GM23338 (cell line): Measurements from ENCODE around the gene RPTOR. TPM values are rescaled to one million over a fixed set of nuclear protein-coding genes. Genes with fewer than 3 reads are reported as not detected.

Source experiments
- ATAC-seq: fragments of 200-7000 bp; cut with Tn5 transposase; 3 replicates; pipeline ENCODE4 v1.9.1; 2020
- DNase-seq: peaks from one replicate; pipeline ENCODE4 v3.0.0-alpha.2; 2015; ENCODE audit warnings: low spot score
- H2AFZ ChIP-seq: fragments of 200-600 bp; sonication (generic); 2 replicates; pipeline ENCODE4 v1.8.0; 2016; ENCODE audit warnings: antibody characterized with exemption, mild to moderate bottlenecking, moderate library complexity
- H3F3A ChIP-seq: fragments of 200-600 bp; sonication (generic); replicated peaks from 2 replicates; pipeline ENCODE4 v1.8.0; 2017; ENCODE audit warnings: antibody characterized with exemption, mixed run types, low read depth
- H3K27ac ChIP-seq: fragments of 200-600 bp; sonication (generic); 2 replicates; pipeline ENCODE4 v1.6.1; 2016; ENCODE audit warnings: low read depth
- H3K27me3 ChIP-seq: fragments of 200-600 bp; sonication (generic); 2 replicates; pipeline ENCODE4 v1.8.0; 2016; ENCODE audit warnings: mild to moderate bottlenecking, mixed run types, moderate library complexity; ENCODE audit not compliant: insufficient read depth
- H3K36me3 ChIP-seq: fragments of 200-600 bp; sonication (generic); 2 replicates; pipeline ENCODE4 v1.8.0; 2016; ENCODE audit warnings: mild to moderate bottlenecking; ENCODE audit not compliant: insufficient read depth
- H3K4me1 ChIP-seq: fragments of 200-600 bp; sonication (generic); 2 replicates; pipeline ENCODE4 v1.8.0; 2016; ENCODE audit warnings: mild to moderate bottlenecking, moderate library complexity; ENCODE audit not compliant: insufficient read depth
- H3K4me2 ChIP-seq: fragments of 200-600 bp; sonication (generic); 2 replicates; pipeline ENCODE4 v1.7.1; 2017; ENCODE audit warnings: mixed run types
- H3K4me3 ChIP-seq: fragments of 200-600 bp; sonication (generic); 2 replicates; pipeline ENCODE4 v1.6.1; 2016; ENCODE audit warnings: mixed run types
- H3K79me2 ChIP-seq: fragments of 200-600 bp; sonication (generic); replicated peaks from 2 replicates; pipeline ENCODE4 v1.8.0; 2017; ENCODE audit warnings: mild to moderate bottlenecking; ENCODE audit not compliant: insufficient read depth
- H3K9me2 ChIP-seq: fragments of 200-600 bp; sonication (generic); 2 replicates; pipeline ENCODE4 v1.8.0; 2017; ENCODE audit not compliant: insufficient read depth
- H4K20me1 ChIP-seq: fragments of 200-600 bp; sonication (generic); replicated peaks from 2 replicates; pipeline ENCODE4 v1.8.0; 2017; ENCODE audit warnings: mild to moderate bottlenecking; ENCODE audit not compliant: insufficient read depth
- H3K27ac Mint-ChIP-seq: 2 replicates; pipeline ENCODE4 v1.8.0; 2020; ENCODE audit warnings: inconsistent platforms, mild to moderate bottlenecking, moderate library complexity, mixed read lengths
- H3K27me3 Mint-ChIP-seq: 3 replicates; pipeline ENCODE4 v1.8.0; 2022; ENCODE audit warnings: low read depth, mild to moderate bottlenecking, moderate library complexity, mixed read lengths, inconsistent platforms; ENCODE audit not compliant: insufficient read depth, poor library complexity
- H3K36me3 Mint-ChIP-seq: 3 replicates; pipeline ENCODE4 v1.8.0; 2021; ENCODE audit warnings: low read depth, mild to moderate bottlenecking, inconsistent platforms, moderate library complexity, mixed read lengths
- H3K4me1 Mint-ChIP-seq: 3 replicates; pipeline ENCODE4 v1.8.0; 2020; ENCODE audit warnings: mild to moderate bottlenecking, inconsistent platforms, mixed read lengths
- H3K4me3 Mint-ChIP-seq: 3 replicates; pipeline ENCODE4 v1.8.0; 2021; ENCODE audit warnings: moderate library complexity, mild to moderate bottlenecking, inconsistent platforms, mixed read lengths
- H3K9me3 Mint-ChIP-seq: 3 replicates; pipeline ENCODE4 v1.8.0; 2020; ENCODE audit warnings: moderate library complexity, mild to moderate bottlenecking, inconsistent platforms, mixed read lengths
- CREB1 ChIP-seq: fragments of 250-450 bp; sonication (Bioruptor Pico); IDR thresholded peaks from 2 replicates; pipeline ENCODE4 v1.5.0; 2020; ENCODE audit warnings: low read depth, mild to moderate bottlenecking, moderate library complexity
- EZH2 ChIP-seq: fragments of 200-600 bp; sonication (generic); IDR thresholded peaks from one replicate; pipeline ENCODE4 v1.8.0; 2017; ENCODE audit warnings: antibody characterized with exemption, mild to moderate bottlenecking, low read depth; ENCODE audit not compliant: unreplicated experiment
- JUNB ChIP-seq: IDR thresholded peaks from one replicate; pipeline ENCODE4 v1.6.1; 2016; ENCODE audit warnings: antibody characterized with exemption; ENCODE audit not compliant: unreplicated experiment
- STAT1 ChIP-seq: IDR thresholded peaks from one replicate; pipeline ENCODE4 v1.6.1; 2016; ENCODE audit warnings: antibody characterized with exemption; ENCODE audit not compliant: unreplicated experiment
- ZNF114 ChIP-seq: fragments of 250-450 bp; sonication (Bioruptor Pico); IDR thresholded peaks from 2 replicates; pipeline ENCODE4 v1.5.0; 2020; ENCODE audit warnings: mild to moderate bottlenecking, moderate library complexity
- ZNF331 ChIP-seq: fragments of 250-450 bp; sonication (Bioruptor Pico); IDR thresholded peaks from 2 replicates; pipeline ENCODE4 v1.5.0; 2020; ENCODE audit warnings: low read depth, mild to moderate bottlenecking, moderate library complexity
- polyA plus RNA-seq: library from polyadenylated mRNA; unstranded; fragments of >200 nt; fragmentation: Nextera tagmentation; extraction: Ambion mirVana; gene quantifications from 2 replicates; pipeline ENCODE4 v1.2.1, GENCODE V29; 2016
- total RNA-seq: library from RNA; depleted of rRNA; stranded (reverse); fragments of >200 nt; shearing (Covaris generic); gene quantifications from 2 replicates; pipeline ENCODE4 v1.2.3, GENCODE V29; 2014
- TF ChIP-seq, protein P1 (sequence below): IDR thresholded peaks from 2 replicates; pipeline ENCODE4 v1.6.1; 2016; ENCODE audit warnings: antibody characterized with exemption
- TF ChIP-seq, protein P2 (sequence below): IDR thresholded peaks from one replicate; pipeline ENCODE4 v1.6.1; 2018; ENCODE audit warnings: antibody characterized with exemption; ENCODE audit not compliant: unreplicated experiment

Gene RPTOR
- total and polyA plus RNA-seq, 2 experiments from 2014 or later, result 9.5 to 38.0 TPM

DNA sequence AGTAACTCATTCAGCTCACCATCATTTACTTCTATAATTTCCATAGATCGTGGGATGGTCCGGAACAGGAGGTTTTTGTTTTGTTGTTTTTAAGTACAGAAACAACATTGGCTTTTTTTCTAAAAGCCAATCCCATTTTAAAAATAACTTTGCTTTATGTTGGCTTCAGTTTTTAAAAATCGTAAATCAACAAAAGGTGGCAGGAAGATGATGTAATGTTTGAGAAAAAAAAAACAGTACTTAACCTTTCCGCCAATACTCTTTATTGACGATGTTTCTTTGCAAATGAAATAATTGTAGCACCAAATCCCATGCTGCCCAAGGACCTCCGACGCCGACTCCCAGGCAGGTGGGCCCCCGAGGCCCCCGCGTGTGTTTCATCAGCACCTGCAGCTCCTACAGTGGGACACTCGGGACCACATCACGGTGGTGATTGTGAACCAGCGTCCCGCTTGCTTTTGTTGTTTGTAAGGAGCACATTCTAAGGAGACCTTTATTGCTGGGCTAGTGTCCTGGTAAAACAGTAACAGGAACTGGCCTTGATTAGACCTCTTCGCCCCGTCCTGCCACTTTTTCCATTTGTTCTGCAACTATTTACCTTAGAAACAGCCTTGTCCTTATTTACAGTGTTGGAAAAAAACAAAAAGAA is 306.8 kb downstream of the RPTOR start:
- peaks cover 11% of the 10 kb centered on the region for H3K36me3 Mint-ChIP-seq
- no peak overlapping the region for H3K4me2 ChIP-seq
- H3F3A ChIP-seq, result no peaks in the 10 kb centered on the region

DNA sequence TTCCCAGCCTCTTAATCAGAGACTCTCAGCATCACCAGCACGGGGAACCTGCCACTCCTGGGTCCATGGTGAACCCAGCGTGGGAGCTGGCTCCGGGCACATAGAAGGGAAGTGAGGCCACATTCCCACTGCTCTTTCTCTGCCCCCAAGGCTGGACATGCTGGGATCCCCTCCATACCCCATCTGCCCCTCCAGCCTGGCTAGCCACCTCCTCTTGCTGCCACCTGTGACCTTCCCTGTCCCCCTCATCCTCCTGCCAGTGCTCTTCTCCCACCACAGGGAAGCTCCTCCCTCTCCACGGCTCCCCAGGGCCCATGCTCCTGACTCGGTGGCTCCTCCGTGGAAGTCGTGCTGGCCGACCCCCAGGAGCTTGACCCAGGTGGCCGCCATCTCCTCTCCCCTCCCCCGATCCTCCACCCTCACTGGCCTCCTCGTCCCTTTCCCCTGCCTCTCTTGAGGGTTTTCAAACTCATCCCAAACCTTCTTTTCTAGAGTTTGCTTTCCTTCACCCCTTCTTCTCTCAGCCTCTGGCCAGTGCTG is 307.9 kb downstream of the RPTOR start:
- H3K4me1 Mint-ChIP-seq, result peaks cover 21% of the 10 kb centered on the region
- TF ChIP-seq EZH2, result no peak
- TF ChIP-seq, protein P1, sequence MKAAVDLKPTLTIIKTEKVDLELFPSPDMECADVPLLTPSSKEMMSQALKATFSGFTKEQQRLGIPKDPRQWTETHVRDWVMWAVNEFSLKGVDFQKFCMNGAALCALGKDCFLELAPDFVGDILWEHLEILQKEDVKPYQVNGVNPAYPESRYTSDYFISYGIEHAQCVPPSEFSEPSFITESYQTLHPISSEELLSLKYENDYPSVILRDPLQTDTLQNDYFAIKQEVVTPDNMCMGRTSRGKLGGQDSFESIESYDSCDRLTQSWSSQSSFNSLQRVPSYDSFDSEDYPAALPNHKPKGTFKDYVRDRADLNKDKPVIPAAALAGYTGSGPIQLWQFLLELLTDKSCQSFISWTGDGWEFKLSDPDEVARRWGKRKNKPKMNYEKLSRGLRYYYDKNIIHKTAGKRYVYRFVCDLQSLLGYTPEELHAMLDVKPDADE, result no peak
- TF ChIP-seq JUNB, result no peak
- TF ChIP-seq STAT1, result no peak

More for the DNA sequence above, 306.8 kb downstream of the RPTOR start:
- no peaks in the 10 kb centered on the region for H4K20me1 ChIP-seq
- Mint-ChIP-seq H3K27me3 (peaks cover 10% of the 10 kb centered on the region), H3K4me3 (no peak overlapping the region), H3K9me3 (no peaks in the 10 kb centered on the region), H3K4me1 (peaks cover 21% of the 10 kb centered on the region), H3K27ac (peak overlapping the region; percentile 58; the same call in 1 of the 2 replicates)
- no peak for ATAC-seq
- no peaks in the 10 kb centered on the region for H3K27me3 ChIP-seq
- no peak overlapping the region for H2AFZ ChIP-seq
- TF ChIP-seq ZNF331, result no peak
- TF ChIP-seq CREB1 (CRISPR knock-in tag), result no peak
- TF ChIP-seq ZNF114 (CRISPR knock-in tag), result no peak
- TF ChIP-seq STAT1, result no peak
- TF ChIP-seq, protein P2, sequence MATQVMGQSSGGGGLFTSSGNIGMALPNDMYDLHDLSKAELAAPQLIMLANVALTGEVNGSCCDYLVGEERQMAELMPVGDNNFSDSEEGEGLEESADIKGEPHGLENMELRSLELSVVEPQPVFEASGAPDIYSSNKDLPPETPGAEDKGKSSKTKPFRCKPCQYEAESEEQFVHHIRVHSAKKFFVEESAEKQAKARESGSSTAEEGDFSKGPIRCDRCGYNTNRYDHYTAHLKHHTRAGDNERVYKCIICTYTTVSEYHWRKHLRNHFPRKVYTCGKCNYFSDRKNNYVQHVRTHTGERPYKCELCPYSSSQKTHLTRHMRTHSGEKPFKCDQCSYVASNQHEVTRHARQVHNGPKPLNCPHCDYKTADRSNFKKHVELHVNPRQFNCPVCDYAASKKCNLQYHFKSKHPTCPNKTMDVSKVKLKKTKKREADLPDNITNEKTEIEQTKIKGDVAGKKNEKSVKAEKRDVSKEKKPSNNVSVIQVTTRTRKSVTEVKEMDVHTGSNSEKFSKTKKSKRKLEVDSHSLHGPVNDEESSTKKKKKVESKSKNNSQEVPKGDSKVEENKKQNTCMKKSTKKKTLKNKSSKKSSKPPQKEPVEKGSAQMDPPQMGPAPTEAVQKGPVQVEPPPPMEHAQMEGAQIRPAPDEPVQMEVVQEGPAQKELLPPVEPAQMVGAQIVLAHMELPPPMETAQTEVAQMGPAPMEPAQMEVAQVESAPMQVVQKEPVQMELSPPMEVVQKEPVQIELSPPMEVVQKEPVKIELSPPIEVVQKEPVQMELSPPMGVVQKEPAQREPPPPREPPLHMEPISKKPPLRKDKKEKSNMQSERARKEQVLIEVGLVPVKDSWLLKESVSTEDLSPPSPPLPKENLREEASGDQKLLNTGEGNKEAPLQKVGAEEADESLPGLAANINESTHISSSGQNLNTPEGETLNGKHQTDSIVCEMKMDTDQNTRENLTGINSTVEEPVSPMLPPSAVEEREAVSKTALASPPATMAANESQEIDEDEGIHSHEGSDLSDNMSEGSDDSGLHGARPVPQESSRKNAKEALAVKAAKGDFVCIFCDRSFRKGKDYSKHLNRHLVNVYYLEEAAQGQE, result no peak
- TF ChIP-seq, protein P1, result no peak
- TF ChIP-seq EZH2, result no peak
- H3K9me2 ChIP-seq, result no peaks in the 10 kb centered on the region
- no peaks in the 10 kb centered on the region for H3K4me1 ChIP-seq
- H3K27ac ChIP-seq, result no peak overlapping the region
- H3K36me3 ChIP-seq, result no peaks in the 10 kb centered on the region
- no peak overlapping the region for H3K4me3 ChIP-seq
- DNase-seq, result no peak
- H3K79me2 ChIP-seq, result no peaks in the 10 kb centered on the region

More for the DNA sequence above, 307.9 kb downstream of the RPTOR start:
- no peak overlapping the region for H3K4me3 ChIP-seq
- H2AFZ ChIP-seq, result no peak overlapping the region
- no peaks in the 10 kb centered on the region for H3K79me2 ChIP-seq
- H3K4me2 ChIP-seq, result no peak overlapping the region
- Mint-ChIP-seq H3K27me3 (peaks cover 8% of the 10 kb centered on the region), H3K4me3 (no peak overlapping the region), H3K9me3 (no peaks in the 10 kb centered on the region), H3K36me3 (0 out of 3 replicates have a peak, but pooled peaks cover 2% of the 10 kb centered on the region), H3K27ac (no peak overlapping the region; the same call in 1 of the 2 replicates)
- H3F3A ChIP-seq, result no peaks in the 10 kb centered on the region
- no peaks in the 10 kb centered on the region for H3K9me2 ChIP-seq
- DNase-seq (no peak), ATAC-seq (no peak)
- no peaks in the 10 kb centered on the region for H3K36me3 ChIP-seq
- H3K27me3 ChIP-seq, result no peaks in the 10 kb centered on the region
- no peak overlapping the region for H3K27ac ChIP-seq
- no peaks in the 10 kb centered on the region for H3K4me1 ChIP-seq
- no peaks in the 10 kb centered on the region for H4K20me1 ChIP-seq
